ENCODE results near the gene MMP24OS.

The MMP24OS gene

GRCh38 chr20:35290186-35290886 lies 12.4 kb upstream of the MMP24OS start:
- Mint-ChIP-seq H3K27me3 (peaks cover 5% of the 10 kb centered on the region), H3K9me3 (no peaks in the 10 kb centered on the region), H3K4me3 (no peak overlapping the region), H3K27ac (no peak overlapping the region), H3K36me3 (ENCODE audit: low read depth) (no peaks in the 10 kb centered on the region), H3K4me1 (ENCODE audit: low read depth) (no peaks in the 10 kb centered on the region)
- intact Hi-C loops (cut with micrococcal nuclease), result no loop called here

- no peak overlapping the region for H3K27ac Mint-ChIP-seq
- intact Hi-C loops (cut with micrococcal nuclease), result no loop called here
- H3K9me3 Mint-ChIP-seq, result no peaks in the 10 kb centered on the region
- peaks cover 9% of the 10 kb centered on the region for H3K4me1 Mint-ChIP-seq (ENCODE audit: low read depth)
- no peak overlapping the region for H3K4me3 Mint-ChIP-seq
- H3K27me3 Mint-ChIP-seq, result peaks cover 5% of the 10 kb centered on the region
- peaks cover 12% of the 10 kb centered on the region for H3K36me3 Mint-ChIP-seq (ENCODE audit: low read depth)
Observed at GRCh38 chr20:35288325-35289060, 10.6 kb upstream of the MMP24OS start.

- Mint-ChIP-seq H3K4me3 (no peak overlapping the region), H3K36me3 (ENCODE audit: low read depth) (peaks cover 18% of the 10 kb centered on the region), H3K27me3 (peaks cover 5% of the 10 kb centered on the region), H3K27ac (no peak overlapping the region), H3K9me3 (no peaks in the 10 kb centered on the region), H3K4me1 (ENCODE audit: low read depth) (peaks cover 15% of the 10 kb centered on the region)
- intact Hi-C loops (cut with micrococcal nuclease), result no loop called here
Observed at GRCh38 chr20:35287509-35288324, 9.8 kb upstream of the MMP24OS start.

DNA sequence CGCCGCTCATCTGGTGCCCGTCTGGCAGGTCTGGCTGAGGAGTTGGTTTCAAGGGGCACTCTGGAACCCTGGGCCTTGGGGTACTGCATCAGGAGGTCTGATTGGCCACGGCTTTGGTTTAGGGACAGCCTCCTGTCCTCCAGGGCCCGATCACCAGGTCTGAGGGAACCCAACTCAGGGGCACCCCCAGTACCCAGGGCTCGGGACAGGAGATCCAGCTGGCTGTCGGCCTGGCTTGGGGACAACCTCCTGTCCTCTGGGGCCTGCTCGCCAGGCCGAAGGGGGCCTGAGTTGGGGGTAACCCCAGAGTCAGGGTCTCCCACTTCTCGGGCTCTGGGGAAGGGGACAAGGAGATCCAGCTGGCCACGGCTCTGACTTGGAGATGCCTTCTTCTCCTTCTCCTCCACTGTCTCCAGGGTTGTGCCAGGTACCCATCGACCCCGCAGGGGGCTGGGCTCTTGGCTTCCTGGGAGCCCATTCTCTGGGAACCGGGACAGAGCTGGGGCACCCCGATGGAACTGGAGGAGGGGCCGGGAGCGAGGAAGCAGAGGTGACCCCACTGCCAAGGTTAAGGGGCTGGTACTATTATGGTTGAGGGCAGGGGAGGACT lies 9.1 kb upstream of the MMP24OS start:
- Mint-ChIP-seq H3K36me3 (ENCODE audit: low read depth) (peaks cover 24% of the 10 kb centered on the region), H3K4me3 (no peak overlapping the region)
- intact Hi-C loops (cut with micrococcal nuclease), result no loop called here

DNA sequence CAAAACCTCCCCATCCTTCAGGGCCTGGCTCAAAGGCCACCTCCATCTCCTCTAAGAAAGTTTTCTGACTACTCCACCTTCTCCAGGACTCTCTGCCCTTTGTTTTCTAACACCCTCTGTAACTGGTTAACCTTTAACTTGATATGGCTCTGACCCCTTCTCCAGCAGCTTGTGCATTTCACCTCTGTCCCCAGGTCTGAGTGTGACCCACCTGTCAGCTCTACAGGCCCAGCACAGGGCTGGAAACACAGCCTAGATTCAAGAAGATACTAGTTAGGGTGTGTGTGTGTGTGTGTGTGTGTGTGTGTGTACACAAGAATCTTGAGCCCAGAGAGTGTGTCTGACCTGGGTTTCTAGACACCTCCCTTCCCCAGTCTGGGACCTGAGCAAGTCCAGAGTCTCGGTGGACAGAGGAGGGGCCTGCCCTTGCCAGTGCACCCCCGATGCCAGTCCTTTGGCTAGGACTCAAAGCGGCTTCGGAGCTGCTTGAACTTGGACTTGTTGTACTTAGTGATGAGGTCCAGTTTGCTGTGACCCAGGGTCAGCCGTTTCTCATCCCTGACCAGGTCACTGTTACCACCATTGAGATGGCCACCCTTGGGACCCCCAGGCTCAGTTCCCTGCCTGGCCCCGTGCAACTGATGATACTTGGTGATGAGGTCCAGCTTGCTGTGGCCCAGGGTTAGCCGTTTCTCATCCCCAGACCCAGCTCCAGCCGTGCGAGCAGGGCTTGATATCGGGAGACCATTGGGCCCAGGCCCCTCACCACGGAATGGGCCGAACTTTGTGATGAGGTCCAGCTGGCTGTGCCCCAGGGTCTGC lies 8.4 kb upstream of the MMP24OS start:
- H3K27ac Mint-ChIP-seq, result no peak overlapping the region
- peaks cover 19% of the 10 kb centered on the region for H3K4me1 Mint-ChIP-seq (ENCODE audit: low read depth)
- peaks cover 31% of the 10 kb centered on the region for H3K36me3 Mint-ChIP-seq (ENCODE audit: low read depth)
- intact Hi-C loops (cut with micrococcal nuclease), result no loop called here
- no peak overlapping the region for H3K4me3 Mint-ChIP-seq
- no peaks in the 10 kb centered on the region for H3K9me3 Mint-ChIP-seq
- H3K27me3 Mint-ChIP-seq, result peaks cover 5% of the 10 kb centered on the region

More for the DNA sequence above, 9.1 kb upstream of the MMP24OS start:
- Mint-ChIP-seq H3K9me3 (no peaks in the 10 kb centered on the region), H3K27ac (no peak overlapping the region), H3K4me1 (ENCODE audit: low read depth) (peaks cover 18% of the 10 kb centered on the region), H3K27me3 (peaks cover 5% of the 10 kb centered on the region)

DNA sequence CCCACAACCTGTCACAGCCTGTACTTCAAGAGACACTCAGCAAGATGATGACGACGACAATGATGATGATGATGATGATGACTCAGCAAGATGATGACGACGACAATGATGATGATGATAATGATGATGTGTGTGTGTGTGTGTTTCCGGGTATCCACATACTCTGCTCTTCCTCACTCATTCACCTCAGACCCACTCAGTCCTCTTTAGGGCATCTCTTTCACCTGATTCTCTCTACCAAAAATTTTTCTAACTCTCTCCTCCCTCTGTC lies 7.8 kb upstream of the MMP24OS start:
- H3K27ac Mint-ChIP-seq, result no peak overlapping the region
- H3K4me1 Mint-ChIP-seq (ENCODE audit: low read depth), result peaks cover 19% of the 10 kb centered on the region
- no peaks in the 10 kb centered on the region for H3K9me3 Mint-ChIP-seq
- peaks cover 37% of the 10 kb centered on the region for H3K36me3 Mint-ChIP-seq (ENCODE audit: low read depth)
- peaks cover 3% of the 10 kb centered on the region for H3K27me3 Mint-ChIP-seq
- intact Hi-C loops (cut with micrococcal nuclease), result no loop called here
- no peak overlapping the region for H3K4me3 Mint-ChIP-seq

- Mint-ChIP-seq H3K27ac (peak overlapping the region; percentile 82), H3K4me1 (ENCODE audit: low read depth) (peaks cover 23% of the 10 kb centered on the region), H3K4me3 (peak overlapping the region; percentile 74), H3K27me3 (peaks cover 3% of the 10 kb centered on the region), H3K36me3 (ENCODE audit: low read depth) (peaks cover 42% of the 10 kb centered on the region), H3K9me3 (no peaks in the 10 kb centered on the region)
- intact Hi-C loops (cut with micrococcal nuclease), result no loop called here
Observed at GRCh38 chr20:35284992-35285805, 7.3 kb upstream of the MMP24OS start.

DNA sequence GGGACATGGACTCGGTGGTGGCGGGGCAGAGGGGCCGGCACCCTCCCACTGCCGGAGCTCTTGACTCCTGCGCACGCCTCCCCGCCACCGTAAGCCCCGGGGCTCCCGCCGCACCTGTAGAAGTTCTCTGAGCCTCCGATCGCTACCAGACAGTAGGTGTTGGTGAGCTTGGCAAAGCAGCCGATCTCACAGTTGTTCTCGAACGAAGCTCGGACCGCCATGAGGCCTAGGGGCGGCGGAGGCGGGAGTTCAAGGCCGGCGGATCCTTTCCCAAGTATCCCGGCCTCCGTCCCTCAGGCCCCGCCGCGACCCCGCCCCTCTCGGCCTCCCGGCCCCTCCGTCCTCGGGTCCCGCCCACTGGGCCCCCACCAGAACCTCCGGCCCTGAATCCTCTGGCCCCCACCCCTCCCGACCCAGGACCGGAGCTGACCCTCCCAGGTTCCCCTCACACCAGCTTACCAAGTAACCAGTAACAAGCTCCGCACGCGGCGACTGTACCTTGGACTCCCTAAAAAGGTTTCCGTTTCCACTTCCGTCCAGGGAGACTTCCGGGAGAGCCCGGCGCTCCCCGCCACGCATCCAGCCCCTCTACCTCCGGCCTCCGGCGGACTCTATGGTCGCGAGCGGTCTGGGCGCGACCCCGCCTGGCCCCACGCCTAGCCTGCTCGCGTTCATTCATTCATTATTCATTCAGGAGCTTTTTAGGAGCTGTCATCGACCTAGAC lies 6.5 kb upstream of the MMP24OS start, which contains the start of gene EIF6:
Gene EIF6 (minus strand): TSS at position 506 of the 725 bp plus-strand sequence. CDS start 285 bp downstream, at position 221.
- peak within 1 kb of the TSS; percentile 82 for H3K27ac Mint-ChIP-seq
- H3K4me3 Mint-ChIP-seq, result peak within 1 kb of the TSS; percentile 74
- peaks cover 31% of the 10 kb centered on the region for H3K4me1 Mint-ChIP-seq (ENCODE audit: low read depth)
- peaks cover 50% of the 10 kb centered on the region for H3K36me3 Mint-ChIP-seq (ENCODE audit: low read depth)
- no peaks in the 10 kb centered on the region for H3K9me3 Mint-ChIP-seq
- H3K27me3 Mint-ChIP-seq, result peaks cover 3% of the 10 kb centered on the region
- intact Hi-C loops (cut with micrococcal nuclease), result no loop called here

DNA sequence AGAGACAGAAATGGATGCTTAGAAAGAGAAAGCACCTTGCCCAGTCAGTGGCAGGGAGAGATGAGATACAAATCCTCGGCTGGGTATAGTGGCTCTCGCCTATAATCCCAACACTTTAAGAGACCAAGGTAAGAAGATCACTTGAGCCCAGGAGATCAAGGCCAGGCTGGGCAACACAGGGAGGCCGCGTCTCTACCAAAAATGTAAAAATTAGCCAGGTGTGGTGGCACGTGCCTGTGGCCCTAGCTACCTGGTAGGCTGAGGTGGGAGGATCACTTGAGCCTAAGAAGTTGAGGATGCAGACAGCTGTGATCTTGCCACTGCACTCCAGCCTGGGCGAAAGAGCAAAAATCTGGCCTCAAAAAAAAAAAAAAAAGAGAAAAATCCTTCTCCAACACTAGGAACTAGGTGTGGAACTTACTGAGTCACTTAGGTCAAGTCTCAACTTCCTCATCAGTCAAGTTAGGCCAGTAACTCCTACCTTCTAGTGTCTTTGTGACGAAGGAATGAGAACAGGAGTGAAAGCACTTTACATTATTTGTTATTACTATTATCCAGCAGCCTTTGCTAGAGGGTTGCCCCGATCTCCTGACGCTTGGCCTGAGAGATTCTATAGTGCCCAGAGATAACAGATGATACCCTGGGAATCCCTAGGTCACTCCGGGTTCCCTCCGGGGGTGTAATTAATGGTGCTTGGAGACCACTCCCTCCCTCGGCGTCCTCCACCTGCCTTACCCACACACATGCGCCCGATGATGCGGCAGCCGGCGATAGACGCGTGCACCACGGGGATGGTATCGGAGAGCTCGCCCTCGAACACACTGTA lies 5.7 kb upstream of the MMP24OS start:
- Mint-ChIP-seq H3K4me1 (ENCODE audit: low read depth) (peaks cover 36% of the 10 kb centered on the region), H3K27me3 (peaks cover under 1% of the 10 kb centered on the region), H3K27ac (peak overlapping the region; percentile 82), H3K36me3 (ENCODE audit: low read depth) (peaks cover 58% of the 10 kb centered on the region), H3K9me3 (no peaks in the 10 kb centered on the region), H3K4me3 (peak overlapping the region; percentile 74)
- intact Hi-C loops (cut with micrococcal nuclease), result no loop called here

- Mint-ChIP-seq H3K27me3 (no peaks in the 10 kb centered on the region), H3K4me3 (no peak overlapping the region), H3K9me3 (no peaks in the 10 kb centered on the region), H3K36me3 (ENCODE audit: low read depth) (peaks cover 78% of the 10 kb centered on the region), H3K27ac (no peak overlapping the region), H3K4me1 (ENCODE audit: low read depth) (peaks cover 50% of the 10 kb centered on the region)
- intact Hi-C loops (cut with micrococcal nuclease), result no loop called here
Observed at GRCh38 chr20:35281506-35282101, 3.7 kb upstream of the MMP24OS start.

GRCh38 chr20:35280523-35280922 lies 2.6 kb upstream of the MMP24OS start:
- Mint-ChIP-seq H3K27ac (peak overlapping the region; percentile 94), H3K4me1 (ENCODE audit: low read depth) (peaks cover 60% of the 10 kb centered on the region), H3K36me3 (ENCODE audit: low read depth) (peaks cover 89% of the 10 kb centered on the region), H3K9me3 (no peaks in the 10 kb centered on the region), H3K27me3 (no peaks in the 10 kb centered on the region), H3K4me3 (no peak overlapping the region)
- intact Hi-C loops (cut with micrococcal nuclease), result no loop called here
